H1 (cell line): ENCODE measurements around the gene BCAS3. TPM values are rescaled to one million over a fixed set of nuclear protein-coding genes. Genes with fewer than 3 reads are reported as not detected.

Experiments used
- CTCF ChIA-PET: fragments of 300-600 bp; sonication (Branson Sonifier 250); formaldehyde crosslinking; loops from one replicate; lab custom pipeline; 2021; ENCODE audit not compliant: partially characterized antibody; lab: Charles Lee
- POLR2A ChIA-PET: fragments of 300-600 bp; sonication (Branson Sonifier 250); formaldehyde crosslinking; loops from one replicate; lab custom pipeline; 2021; ENCODE audit warnings: inconsistent platforms; ENCODE audit not compliant: partially characterized antibody; lab: Charles Lee
- DNase-seq, 2 experiments: peaks; one replicate each; pipeline versions ENCODE4 v3.0.0 to v3.0.0-alpha.2; 2010 to 2022; ENCODE audit warnings: low spot score in 2 of 2, low read depth in 1 of 2, mixed read lengths in 1 of 2
- FAIRE-seq: peaks from 2 replicates; lab custom pipeline; 2011; peaks lifted over from hg19 to GRCh38; lab: Jason Lieb, UNC
- H2AFZ ChIP-seq: 2 replicates; pipeline ENCODE4 v1.8.1; 2012; ENCODE audit warnings: low read length, inconsistent platforms
- H2AK5ac ChIP-seq: 2 replicates; pipeline ENCODE4 v1.6.1; 2013; ENCODE audit warnings: low read depth, low read length
- H2BK120ac ChIP-seq: replicated peaks from 2 replicates; pipeline ENCODE3; 2013; ENCODE audit warnings: low read depth, low read length, inconsistent platforms
- H2BK12ac ChIP-seq: 2 replicates; pipeline ENCODE4 v1.6.1; 2013; ENCODE audit warnings: low read depth, low read length
- H2BK15ac ChIP-seq: 2 replicates; pipeline ENCODE4 v1.6.1; 2013; ENCODE audit warnings: low read length
- H2BK20ac ChIP-seq: 2 replicates; pipeline ENCODE4 v1.6.1; 2013; ENCODE audit warnings: low read length
- H2BK5ac ChIP-seq: 2 replicates; pipeline ENCODE4 v1.6.1; 2013; ENCODE audit warnings: low read depth, low read length
- H3K14ac ChIP-seq: 2 replicates; pipeline ENCODE4 v1.6.1; 2013; ENCODE audit warnings: inconsistent platforms; ENCODE audit not compliant: insufficient read length
- H3K18ac ChIP-seq: 2 replicates; pipeline ENCODE4 v1.6.1; 2013; ENCODE audit warnings: low read length; ENCODE audit errors: extremely low read depth
- H3K23ac ChIP-seq: 2 replicates; pipeline ENCODE4 v1.6.1; 2013; ENCODE audit warnings: inconsistent platforms; ENCODE audit not compliant: insufficient read length
- H3K23me2 ChIP-seq: 2 replicates; pipeline ENCODE4 v1.6.1; 2013; ENCODE audit warnings: low read depth, low read length
- H3K27ac ChIP-seq: 2 replicates; pipeline ENCODE4 v1.6.1; 2011; ENCODE audit warnings: low read depth, low read length, inconsistent platforms
- H3K27me3 ChIP-seq, 4 experiments: replicated peaks in 1 of 4; 1 replicate in 1 of 4; 2 replicates in 3 of 4; pipeline versions ENCODE4 v1.6.1 to v1.8.1; 2011 to 2013; ENCODE audit warnings: low read length in 3 of 4, mild to moderate bottlenecking in 3 of 4, inconsistent platforms in 2 of 4, mixed read lengths in 2 of 4, moderate library complexity in 1 of 4; ENCODE audit not compliant: control insufficient read depth in 3 of 4, insufficient read depth in 3 of 4; ENCODE audit errors: extremely low read depth in 1 of 4
- H3K36me3 ChIP-seq, 4 experiments: 2 replicates each; pipeline versions ENCODE4 v1.6.1 to v1.8.1; 2011 to 2013; ENCODE audit warnings: mild to moderate bottlenecking in 4 of 4, low read length in 3 of 4, moderate library complexity in 2 of 4, control low read depth in 1 of 4, inconsistent platforms in 1 of 4; ENCODE audit not compliant: insufficient read depth in 4 of 4, control insufficient read depth in 2 of 4
- H3K4ac ChIP-seq: replicated peaks from 2 replicates; pipeline ENCODE3; 2013; ENCODE audit warnings: low read length, low read depth, mixed read lengths, inconsistent platforms; ENCODE audit not compliant: insufficient read length
- H3K4me1 ChIP-seq, 4 experiments: replicated peaks in 1 of 4; 1 replicate in 1 of 4; 2 replicates in 3 of 4; pipeline versions ENCODE4 v1.6.1 to v1.8.1; 2011 to 2013; ENCODE audit warnings: low read length in 3 of 4, inconsistent platforms in 2 of 4, mixed read lengths in 1 of 4; ENCODE audit not compliant: insufficient read depth in 4 of 4, control insufficient read depth in 3 of 4
- H3K4me2 ChIP-seq, 2 experiments: 2 replicates each; pipeline versions ENCODE4 v1.6.1 to v1.8.1; 2011 to 2013; ENCODE audit warnings: low read depth in 2 of 2, low read length in 2 of 2, control low read depth in 1 of 2, inconsistent platforms in 1 of 2, mild to moderate bottlenecking in 1 of 2; ENCODE audit not compliant: insufficient read depth in 1 of 2
- H3K4me3 ChIP-seq, 4 experiments: fragments of 200-600, 300-600 bp in 1 of 4; sonication (generic), shearing (Covaris generic), sonication (Bioruptor Twin) in 1 of 4; 2 replicates each; pipeline versions ENCODE4 v1.5.1 to v1.8.1; 2011 to 2016; ENCODE audit warnings: low read length in 4 of 4, low read depth in 3 of 4, control low read depth in 2 of 4, inconsistent platforms in 2 of 4, mild to moderate bottlenecking in 2 of 4, mixed read lengths in 1 of 4, moderate library complexity in 1 of 4; ENCODE audit not compliant: insufficient read depth in 2 of 4; ENCODE audit errors: extremely low read depth in 1 of 4
- H3K56ac ChIP-seq: replicated peaks from 2 replicates; pipeline ENCODE3; 2013; ENCODE audit warnings: low read depth, mild to moderate bottlenecking, mixed read lengths, low read length, inconsistent platforms; ENCODE audit not compliant: insufficient read length
- H3K79me1 ChIP-seq: 2 replicates; pipeline ENCODE4 v1.6.1; 2013; ENCODE audit warnings: low read depth, low read length, control low read depth
- H3K79me2 ChIP-seq, 2 experiments: 2 replicates each; pipeline versions ENCODE4 v1.6.1 to v1.8.1; 2012 to 2013; ENCODE audit warnings: low read length in 2 of 2, mild to moderate bottlenecking in 2 of 2, inconsistent platforms in 1 of 2; ENCODE audit not compliant: insufficient read depth in 2 of 2, control insufficient read depth in 1 of 2
- H3K9ac ChIP-seq, 4 experiments: replicated peaks in 1 of 4; 1 replicate in 1 of 4; 2 replicates in 3 of 4; pipeline versions ENCODE4 v1.6.1 to v1.8.1; 2011 to 2013; ENCODE audit warnings: low read depth in 3 of 4, low read length in 3 of 4, control low read depth in 2 of 4, mild to moderate bottlenecking in 2 of 4, moderate library complexity in 2 of 4, inconsistent platforms in 1 of 4; ENCODE audit errors: extremely low read depth in 1 of 4
- H3K9me3 ChIP-seq, 2 experiments: 2 replicates each; pipeline versions ENCODE4 v1.6.1 to v1.8.1; 2012 to 2013; ENCODE audit warnings: mild to moderate bottlenecking in 2 of 2, moderate library complexity in 2 of 2, control low read depth in 1 of 2, inconsistent platforms in 1 of 2, low read depth in 1 of 2, low read length in 1 of 2, mixed read lengths in 1 of 2; ENCODE audit not compliant: insufficient read depth in 2 of 2
- H4K20me1 ChIP-seq, 2 experiments: replicated peaks in 1 of 2; 2 replicates each; pipeline versions ENCODE3 to v1.8.1; 2011 to 2013; ENCODE audit warnings: inconsistent platforms in 2 of 2, low read length in 2 of 2, mild to moderate bottlenecking in 1 of 2; ENCODE audit not compliant: insufficient read depth in 2 of 2, control insufficient read depth in 1 of 2
- H4K5ac ChIP-seq: 2 replicates; pipeline ENCODE4 v1.6.1; 2013; ENCODE audit warnings: low read length, low read depth, mixed read lengths, inconsistent platforms; ENCODE audit not compliant: insufficient read length
- H4K8ac ChIP-seq: 2 replicates; pipeline ENCODE4 v1.8.0; 2013; ENCODE audit warnings: mild to moderate bottlenecking, moderate library complexity, low read length, inconsistent platforms; ENCODE audit not compliant: insufficient read depth; ENCODE audit errors: extremely low read depth
- H4K91ac ChIP-seq: replicated peaks from 2 replicates; pipeline ENCODE3; 2013; ENCODE audit warnings: low read length, mixed read lengths, inconsistent platforms; ENCODE audit not compliant: insufficient read length
- CBX5 ChIP-seq: fragments of 300-800, 300-1000 bp; sonication (generic); IDR thresholded peaks from 2 replicates; pipeline ENCODE4 v1.7.1; 2016; ENCODE audit warnings: antibody characterized with exemption, low read length, low read depth
- GTF2F1 ChIP-seq: IDR thresholded peaks from 2 replicates; pipeline ENCODE4 v1.6.1; 2012; ENCODE audit warnings: low read depth, low read length, improper control_type of control experiment, borderline replicate concordance
- HDAC2 ChIP-seq, 2 experiments: fragments of 300-600 bp in 1 of 2; sonication (generic) in 1 of 2; IDR thresholded peaks; 2 replicates each; pipeline ENCODE4 v1.6.1; 2011 to 2012; ENCODE audit warnings: low read depth in 2 of 2, low read length in 2 of 2, mild to moderate bottlenecking in 2 of 2, moderate library complexity in 2 of 2, borderline replicate concordance in 1 of 2, inconsistent platforms in 1 of 2
- SIX5 ChIP-seq: IDR thresholded peaks from 2 replicates; pipeline ENCODE4 v1.6.1; 2011; ENCODE audit warnings: mild to moderate bottlenecking, low read depth, low read length
- WGBS, 2 experiments: shearing (Covaris generic) in 1 of 2; methylation state at CpG; one replicate each; pipeline versions ENCODE4 v1.1.6 to v1.1.7; 2013 to 2015; ENCODE audit warnings: low lambda C conversion rate in 2 of 2, mixed read lengths in 2 of 2, inconsistent platforms in 1 of 2, low coverage in 1 of 2, missing lambda C conversion rate in 1 of 2; ENCODE audit not compliant: insufficient replicate concordance in 2 of 2, insufficient coverage in 1 of 2, insufficient read length in 1 of 2; ENCODE audit errors: extremely low coverage in 1 of 2, missing lambda C conversion rate in 1 of 2; 5-methylcytosine and 5-hydroxymethylcytosine counted together
- polyA plus RNA-seq, 7 experiments: library from polyadenylated mRNA; depleted of rRNA in 3 of 7; stranded (reverse) in 5 of 7; unstranded in 2 of 7; fragments of >200 nt in 5 of 7; fragments of 200-250 nt in 2 of 7; gene quantifications; 1 replicate in 5 of 7; 2 replicates in 1 of 7; 4 replicates in 1 of 7; pipeline versions ENCODE4 v1.2.1 to v1.2.3, GENCODE V29; 2011 to 2013; ENCODE audit warnings: missing spikeins in 2 of 7, mixed read lengths in 2 of 7
- total RNA-seq: library from RNA; stranded (reverse); fragmentation: NEBNext Ultra II Directional; extraction: Animal tissue kit (Norgen Biotek cat#: 25700); gene quantifications from 2 replicates; pipeline ENCODE4 v1.2.1, GENCODE V29; 2021

Gene BCAS3
- total and polyA plus RNA-seq, 2 of the 8 experiments (the other 6 are each of a cell fraction or from before 2014, with no cell fraction given) = 9.9 to 13.3 TPM

DNA sequence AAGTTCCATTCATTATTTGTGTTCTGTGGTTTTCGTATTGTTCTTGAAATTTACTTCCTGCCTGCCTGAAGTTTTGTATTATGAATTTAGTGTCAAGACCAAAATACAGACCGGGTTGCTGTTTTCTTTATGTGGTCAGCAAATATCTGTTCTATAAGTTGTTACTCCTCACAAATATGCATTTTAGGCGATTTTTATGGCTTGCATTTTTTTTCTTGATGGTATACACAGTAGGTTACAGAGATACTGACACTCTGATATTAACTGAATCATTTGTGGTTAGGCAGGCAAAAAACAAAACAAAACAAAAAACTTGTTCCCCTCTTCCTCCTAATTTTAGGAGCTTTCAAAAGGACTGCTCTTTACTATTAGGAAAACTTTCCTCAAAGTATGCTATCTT is 52.6 kb downstream of the BCAS3 start:
- CTCF ChIA-PET = interaction anchor here (0.8 kb wide), 1 partner anchor 10 kb away, joined by 3 read pairs; no protein-coding TSS in a partner anchor
- POLR2A ChIA-PET = no interaction called here
- no peaks in the 10 kb centered on the region for H3K79me1 ChIP-seq
- no peak overlapping the region for H2BK20ac ChIP-seq
- no peak overlapping the region for H3K14ac ChIP-seq
- no peaks in the 10 kb centered on the region for H3K27me3 ChIP-seq
- H3K23ac ChIP-seq = no peak overlapping the region
- no peak overlapping the region for H3K56ac ChIP-seq
- H3K4ac ChIP-seq = no peak overlapping the region
- H2BK120ac ChIP-seq = no peak overlapping the region
- TF ChIP-seq CBX5 = no peak
- no peak for TF ChIP-seq HDAC2 (IDR thresholded peaks at IDR 0.05; ENCODE audit: borderline replicate concordance in 1 of 2, low read depth in 2 of 2, low read length in 2 of 2)
- TF ChIP-seq GTF2F1 = no peak
- no peak for TF ChIP-seq SIX5
- FAIRE-seq (no peak), DNase-seq (no peak)
- H4K91ac ChIP-seq = no peak overlapping the region
- H2BK5ac ChIP-seq = no peak overlapping the region
- no peak overlapping the region for H4K8ac ChIP-seq
- no peak overlapping the region for H4K5ac ChIP-seq
- H3K9me3 ChIP-seq = no peaks in the 10 kb centered on the region
- no peak overlapping the region for H3K18ac ChIP-seq
- H2BK12ac ChIP-seq = no peak overlapping the region
- H3K79me2 ChIP-seq = no peaks in the 10 kb centered on the region
- H3K9ac ChIP-seq = peak overlapping the region in 1 of 4 experiments; percentile 34; a peak in 1 of 7 replicates
- H3K27ac ChIP-seq = no peak overlapping the region
- no peaks in the 10 kb centered on the region for H3K36me3 ChIP-seq
- H3K23me2 ChIP-seq = no peaks in the 10 kb centered on the region
- H2BK15ac ChIP-seq = no peak overlapping the region
- H3K4me3 ChIP-seq = no peak overlapping the region
- no peak overlapping the region for H2AFZ ChIP-seq
- H3K4me2 ChIP-seq = no peak overlapping the region
- H4K20me1 ChIP-seq = no peaks in the 10 kb centered on the region
- 75% methylated on average over 3 of the region's 3 CpGs; no CpG with 5 or more reads in 1 of the 2 experiments for WGBS, 2 experiments
- H2AK5ac ChIP-seq = no peak overlapping the region
- no peaks in the 10 kb centered on the region for H3K4me1 ChIP-seq
